ENCODE data around the gene PLCXD1. TPM values are rescaled to one million over a fixed set of nuclear protein-coding genes. Genes with fewer than 3 reads are reported as not detected.

The PLCXD1 gene
- total RNA-seq, 1 donor from 2014 or later, result 25.9 TPM

- H3K27ac ChIP-seq (ENCODE audit: low read depth, low read length), result no peak overlapping the region
- H3K27me3 ChIP-seq (ENCODE audit: insufficient read depth, low read length), result no peaks in the 10 kb centered on the region
- peaks cover 21% of the 10 kb centered on the region for H3K4me1 Mint-ChIP-seq (ENCODE audit: low read depth, unreplicated experiment)
- no peaks in the 10 kb centered on the region for H3K36me3 ChIP-seq (ENCODE audit: insufficient read depth, low read length)
- DNase-seq (ENCODE audit: low read depth) (no peak), FAIRE-seq (no peak)
- TF ChIP-seq CTCF (IDR thresholded peaks at IDR 0.05; ENCODE audit: insufficient read depth, low read depth, low read length) (no peak), EZH2 (IDR thresholded peaks at IDR 0.05; ENCODE audit: insufficient read depth, low read length) (no peak)
- peaks cover 2% of the 10 kb centered on the region for H3K9me3 Mint-ChIP-seq (ENCODE audit: unreplicated experiment)
- peaks cover 22% of the 10 kb centered on the region for H3K36me3 Mint-ChIP-seq (ENCODE audit: low read depth, unreplicated experiment)
- no peaks in the 10 kb centered on the region for H3K27me3 Mint-ChIP-seq (ENCODE audit: low read depth, unreplicated experiment)
- no peak overlapping the region for H3K4me2 ChIP-seq (ENCODE audit: low read length)
- no peak overlapping the region for H3K9ac ChIP-seq (ENCODE audit: low read length)
- no peaks in the 10 kb centered on the region for H3K4me1 ChIP-seq (ENCODE audit: insufficient read depth, low read length)
- H3K4me3 Mint-ChIP-seq (ENCODE audit: unreplicated experiment), result no peak overlapping the region
- H2AFZ ChIP-seq (ENCODE audit: low read depth, low read length), result no peak overlapping the region
- no peak overlapping the region for H3K27ac Mint-ChIP-seq (ENCODE audit: unreplicated experiment)
- no peaks in the 10 kb centered on the region for H3K9me3 ChIP-seq (ENCODE audit: insufficient read depth, low read depth, low read length)
- no peaks in the 10 kb centered on the region for H3K79me2 ChIP-seq (ENCODE audit: insufficient read depth, low read length)
- no peak overlapping the region for H3K4me3 ChIP-seq (ENCODE audit: insufficient read depth, low read depth, low read length)
- no peaks in the 10 kb centered on the region for H4K20me1 ChIP-seq (ENCODE audit: insufficient read depth, low read length)
These were observed 65.0 kb downstream of the PLCXD1 start for GRCh38 chrX:346034-346813.

GRCh38 chrX:347351-348117 lies 66.4 kb downstream of the PLCXD1 start:
- DNase-seq (ENCODE audit: low read depth), result no peak

More at GRCh38 chrX:347351-348117, 66.4 kb downstream of the PLCXD1 start:
- Histone ChIP-seq H3K79me2 (ENCODE audit: insufficient read depth, low read length) (no peaks in the 10 kb centered on the region), H3K27ac (ENCODE audit: low read depth, low read length) (no peak overlapping the region), H3K27me3 (ENCODE audit: insufficient read depth, low read length) (no peaks in the 10 kb centered on the region), H2AFZ (ENCODE audit: low read depth, low read length) (no peak overlapping the region), H3K9ac (ENCODE audit: low read length) (no peak overlapping the region), H4K20me1 (ENCODE audit: insufficient read depth, low read length) (no peaks in the 10 kb centered on the region), H3K36me3 (ENCODE audit: insufficient read depth, low read length) (no peaks in the 10 kb centered on the region), H3K4me1 (ENCODE audit: insufficient read depth, low read length) (no peaks in the 10 kb centered on the region), H3K4me2 (ENCODE audit: low read length) (no peak overlapping the region), H3K9me3 (ENCODE audit: insufficient read depth, low read depth, low read length) (no peaks in the 10 kb centered on the region), H3K4me3 (ENCODE audit: insufficient read depth, low read depth, low read length) (no peak overlapping the region)
- Mint-ChIP-seq H3K4me1 (ENCODE audit: low read depth, unreplicated experiment) (peaks cover 21% of the 10 kb centered on the region), H3K27me3 (ENCODE audit: low read depth, unreplicated experiment) (no peaks in the 10 kb centered on the region), H3K36me3 (ENCODE audit: low read depth, unreplicated experiment) (peaks cover 20% of the 10 kb centered on the region), H3K4me3 (ENCODE audit: unreplicated experiment) (no peak overlapping the region), H3K9me3 (ENCODE audit: unreplicated experiment) (no peaks in the 10 kb centered on the region), H3K27ac (ENCODE audit: unreplicated experiment) (no peak overlapping the region)
- TF ChIP-seq CTCF (IDR thresholded peaks at IDR 0.05; ENCODE audit: insufficient read depth, low read depth, low read length) (no peak), EZH2 (IDR thresholded peaks at IDR 0.05; ENCODE audit: insufficient read depth, low read length) (no peak)
- FAIRE-seq, result no peak
